GM12891 (cell line): ENCODE data around the gene DCDC2.
"Not testable (repeated sequence)": the region's sequence is repeated elsewhere in the genome, so short reads cannot be mapped to it uniquely, and the experiment has no call there.

Experiments
- DNase-seq: peaks from one replicate; pipeline ENCODE4 v3.0.0; 2011; ENCODE audit warnings: low spot score; ENCODE audit not compliant: insufficient read length
- FAIRE-seq: peaks from 2 replicates; lab custom pipeline; 2011; peaks lifted over from hg19 to GRCh38; lab: Jason Lieb, UNC
- PAX5 ChIP-seq: IDR thresholded peaks from 2 replicates; pipeline ENCODE4 v1.6.1; 2011; ENCODE audit warnings: low read length, moderate library complexity, mild to moderate bottlenecking; ENCODE audit not compliant: insufficient read depth, severe bottlenecking
- POLR2A ChIP-seq: IDR thresholded peaks from 2 replicates; pipeline ENCODE4 v1.6.1; 2011; ENCODE audit warnings: low read depth, low read length, control low read depth
- POLR2AphosphoS5 ChIP-seq: IDR thresholded peaks from 2 replicates; pipeline ENCODE4 v1.6.1; 2011; ENCODE audit warnings: low read depth, low read length, control low read depth
- POU2F2 ChIP-seq: IDR thresholded peaks from 2 replicates; pipeline ENCODE4 v1.6.1; 2011; ENCODE audit warnings: low read depth, mild to moderate bottlenecking, control low read depth, low read length, moderate library complexity
- SPI1 ChIP-seq: IDR thresholded peaks from 2 replicates; pipeline ENCODE4 v1.6.1; 2011; ENCODE audit warnings: low read depth, low read length, control low read depth
- TAF1 ChIP-seq: IDR thresholded peaks from 2 replicates; pipeline ENCODE4 v1.6.1; 2011; ENCODE audit warnings: low read depth, low read length, control low read depth

The DCDC2 gene

GRCh38 chr6:24323632-24324337, 34.1 kb downstream of the DCDC2 start:
- no peak for DNase-seq
- no peak for TF ChIP-seq TAF1
- FAIRE-seq: no peak

DNA sequence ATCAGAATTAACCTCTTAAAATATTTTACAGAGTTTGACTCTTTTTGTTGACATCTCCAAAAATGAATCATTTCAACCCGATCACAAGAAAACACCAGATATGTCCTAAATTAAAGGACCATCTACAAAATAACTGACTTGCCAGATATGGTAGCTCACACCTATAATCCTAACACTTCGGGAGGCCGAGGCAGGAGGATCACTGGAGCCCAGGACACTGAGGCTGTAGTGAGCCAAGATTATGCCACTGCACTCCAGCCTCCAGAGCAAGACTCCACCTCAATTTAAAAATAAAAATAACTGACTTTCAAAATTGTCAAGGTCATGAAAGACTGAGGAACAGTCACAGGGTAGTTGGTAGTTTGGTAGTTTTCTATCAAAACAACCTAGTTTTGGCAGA, 34.9 kb downstream of the DCDC2 start:
- no peak for TF ChIP-seq PAX5
- no peak for TF ChIP-seq POLR2A
- FAIRE-seq: no peak
- DNase-seq: no peak

DNA sequence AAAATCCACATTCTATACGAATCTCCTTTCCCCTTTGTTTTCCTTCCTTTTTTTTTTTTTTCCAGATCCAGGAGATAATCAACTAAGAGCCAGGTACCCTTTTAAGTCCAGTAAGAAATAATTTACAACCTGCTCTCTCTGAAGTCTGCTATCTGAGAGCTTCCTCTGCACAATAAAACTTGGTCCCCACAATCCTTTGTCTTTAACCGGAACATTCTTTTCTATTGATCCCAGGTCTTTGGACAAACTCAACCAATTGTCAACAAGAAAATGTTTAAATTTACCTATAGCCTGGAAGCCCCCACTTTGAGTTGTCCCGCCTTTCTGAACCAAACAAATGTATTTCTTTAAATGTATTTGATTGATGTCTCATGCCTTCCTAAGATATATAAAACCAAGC, 35.4 kb downstream of the DCDC2 start:
- not testable (repeated sequence) for DNase-seq, FAIRE-seq

DNA sequence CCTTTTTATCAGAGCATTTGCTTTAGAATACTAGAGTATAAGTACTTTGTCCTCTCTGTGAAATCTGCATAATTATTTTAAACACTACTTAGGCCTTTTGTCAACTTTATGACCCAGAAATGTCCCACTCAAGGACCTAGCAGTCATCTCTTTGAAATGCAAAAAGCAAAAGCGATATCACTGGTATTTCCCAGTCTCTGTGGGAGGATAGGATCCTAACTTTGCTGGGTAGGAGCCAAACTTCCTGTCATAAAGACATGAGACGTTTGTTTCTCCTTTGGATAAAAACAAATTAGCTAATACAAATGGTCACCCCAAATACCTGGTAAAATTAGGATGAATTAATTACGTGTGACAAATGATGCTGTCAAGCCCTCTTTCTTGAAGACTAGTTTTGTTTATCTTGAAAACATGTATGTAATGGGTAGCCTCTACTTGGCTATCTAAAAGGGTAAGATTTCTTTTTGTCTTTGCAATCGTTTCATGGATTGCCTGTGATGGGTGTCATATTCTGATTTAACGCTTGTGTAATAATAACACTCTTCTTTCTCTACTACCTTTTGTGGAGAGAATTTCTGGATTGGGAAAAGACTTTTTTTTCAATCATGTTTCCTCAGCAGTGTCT, 36.2 kb downstream of the DCDC2 start:
- no peak for DNase-seq
- TF ChIP-seq SPI1 (no peak), POU2F2 (no peak), POLR2AphosphoS5 (no peak), PAX5 (no peak), POLR2A (no peak), TAF1 (no peak)
- no peak for FAIRE-seq

DNA sequence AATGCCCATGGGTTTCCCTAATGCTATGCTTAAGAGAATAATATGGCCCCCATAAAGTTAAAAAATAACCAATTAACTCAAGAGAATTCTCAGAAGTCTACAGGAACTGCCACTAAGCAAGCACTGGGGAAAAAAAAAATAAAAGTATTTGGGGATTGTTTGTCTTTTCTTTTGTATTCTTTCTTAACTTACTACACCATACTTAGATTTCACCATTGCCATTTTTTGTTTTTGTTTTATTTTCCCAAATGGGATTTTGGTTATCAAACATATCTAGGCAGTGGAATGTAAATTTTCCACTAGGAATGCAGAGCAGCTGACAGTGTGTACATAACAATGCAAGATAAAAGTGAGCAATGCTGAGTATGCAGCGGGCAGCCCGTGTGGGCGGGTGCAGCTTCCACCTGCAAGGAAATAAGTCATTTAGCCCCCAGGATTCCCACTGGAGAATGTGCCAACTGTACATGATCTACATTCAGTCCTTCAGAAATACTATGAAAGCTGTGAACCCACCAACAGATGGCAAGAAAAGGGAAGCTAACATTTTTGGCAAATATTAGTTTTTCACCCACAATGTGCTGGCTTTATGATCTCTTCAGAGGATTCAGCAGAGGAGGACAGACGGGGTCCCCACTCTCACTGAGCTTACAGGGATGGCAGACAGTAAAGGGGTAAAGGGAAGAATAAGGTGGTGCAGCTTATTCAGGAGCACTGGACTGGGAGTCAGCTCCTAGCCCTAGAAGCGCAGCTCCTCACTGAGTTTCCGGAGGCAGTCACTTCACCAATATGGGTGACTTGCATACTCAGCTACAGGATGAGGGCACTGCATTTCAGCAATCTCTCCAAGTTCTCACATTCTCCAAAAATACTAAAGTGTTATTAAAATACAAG, 44.4 kb downstream of the DCDC2 start:
- no peak for TF ChIP-seq POU2F2
- no peak for TF ChIP-seq SPI1
- TF ChIP-seq POLR2AphosphoS5: no peak
- TF ChIP-seq TAF1: no peak
- no peak for TF ChIP-seq PAX5
- no peak for TF ChIP-seq POLR2A
- no peak for DNase-seq
- FAIRE-seq: no peak

GRCh38 chr6:24311775-24312174, 46.1 kb downstream of the DCDC2 start:
- not testable (repeated sequence) for DNase-seq, FAIRE-seq

GRCh38 chr6:24307881-24308280, 50.0 kb downstream of the DCDC2 start:
- DNase-seq (no peak), FAIRE-seq (no peak)
- TF ChIP-seq POLR2A: no peak
- no peak for TF ChIP-seq PAX5
- no peak for TF ChIP-seq POLR2AphosphoS5
- no peak for TF ChIP-seq TAF1
- no peak for TF ChIP-seq SPI1
- TF ChIP-seq POU2F2: no peak

DNA sequence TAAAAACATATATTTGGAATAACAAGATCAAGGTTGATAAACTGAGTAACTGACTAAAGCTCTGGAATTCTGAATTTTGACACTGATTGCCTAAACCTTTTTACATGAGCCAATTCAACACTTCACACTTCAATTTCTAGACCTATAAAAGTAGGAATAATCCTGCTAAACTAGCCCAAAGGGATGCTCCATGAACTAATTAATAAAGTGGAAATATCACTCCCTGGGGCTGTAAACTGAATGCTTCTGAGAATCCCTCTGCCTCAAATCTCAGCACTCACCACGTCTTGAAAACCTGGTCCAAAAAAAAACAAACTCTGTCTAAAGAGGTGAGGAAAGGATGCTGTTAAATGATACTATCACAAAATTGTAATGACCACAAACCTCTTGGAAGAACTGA, 50.9 kb downstream of the DCDC2 start:
- FAIRE-seq (no peak), DNase-seq (no peak)
- TF ChIP-seq PAX5 (no peak), SPI1 (no peak), POLR2A (no peak), TAF1 (no peak), POU2F2 (no peak), POLR2AphosphoS5 (no peak)

GRCh38 chr6:24306038-24306437, 51.8 kb downstream of the DCDC2 start:
- DNase-seq (no peak), FAIRE-seq (no peak)
- TF ChIP-seq POLR2AphosphoS5 (no peak), TAF1 (no peak), PAX5 (no peak), POU2F2 (no peak), SPI1 (no peak), POLR2A (no peak)

GRCh38 chr6:24296944-24297343, 60.9 kb downstream of the DCDC2 start:
- TF ChIP-seq POLR2A: no peak
- TF ChIP-seq POU2F2: no peak
- no peak for TF ChIP-seq PAX5
- no peak for TF ChIP-seq POLR2AphosphoS5
- no peak for TF ChIP-seq TAF1
- TF ChIP-seq SPI1: no peak
- no peak for FAIRE-seq
- no peak for DNase-seq

DNA sequence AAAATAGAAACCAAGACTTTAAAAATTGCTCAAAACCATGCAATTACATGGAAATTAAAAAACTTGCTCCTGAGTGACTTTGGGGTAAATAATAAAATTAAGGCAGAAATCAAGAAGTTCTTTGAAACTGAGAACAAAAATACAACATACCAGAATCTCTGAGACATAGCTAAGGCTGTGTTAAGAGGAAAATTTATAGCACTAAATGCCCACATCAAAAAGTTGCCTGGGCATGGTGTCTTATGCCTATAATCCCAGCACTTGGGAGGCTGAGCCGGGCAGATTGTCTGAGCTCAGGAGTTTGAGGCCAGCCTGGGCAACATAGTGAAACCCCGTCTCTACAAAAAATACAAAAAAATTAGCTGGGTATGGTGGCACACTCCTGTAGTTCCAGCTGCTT, 64.0 kb downstream of the DCDC2 start:
- DNase-seq, FAIRE-seq: not testable (repeated sequence)
